T-helper 2 cell (primary cell): ENCODE measurements around the gene INAFM2.
A peak's percentile ranks its signal among the peaks of the same experiment; 100 is the strongest.

ENCODE experiments used
- DNase-seq, 5 experiments: peaks; one replicate each; pipeline versions ENCODE4 v3.0.0 to v3.0.0-alpha.2; 2012 to 2022

The INAFM2 gene

DNA sequence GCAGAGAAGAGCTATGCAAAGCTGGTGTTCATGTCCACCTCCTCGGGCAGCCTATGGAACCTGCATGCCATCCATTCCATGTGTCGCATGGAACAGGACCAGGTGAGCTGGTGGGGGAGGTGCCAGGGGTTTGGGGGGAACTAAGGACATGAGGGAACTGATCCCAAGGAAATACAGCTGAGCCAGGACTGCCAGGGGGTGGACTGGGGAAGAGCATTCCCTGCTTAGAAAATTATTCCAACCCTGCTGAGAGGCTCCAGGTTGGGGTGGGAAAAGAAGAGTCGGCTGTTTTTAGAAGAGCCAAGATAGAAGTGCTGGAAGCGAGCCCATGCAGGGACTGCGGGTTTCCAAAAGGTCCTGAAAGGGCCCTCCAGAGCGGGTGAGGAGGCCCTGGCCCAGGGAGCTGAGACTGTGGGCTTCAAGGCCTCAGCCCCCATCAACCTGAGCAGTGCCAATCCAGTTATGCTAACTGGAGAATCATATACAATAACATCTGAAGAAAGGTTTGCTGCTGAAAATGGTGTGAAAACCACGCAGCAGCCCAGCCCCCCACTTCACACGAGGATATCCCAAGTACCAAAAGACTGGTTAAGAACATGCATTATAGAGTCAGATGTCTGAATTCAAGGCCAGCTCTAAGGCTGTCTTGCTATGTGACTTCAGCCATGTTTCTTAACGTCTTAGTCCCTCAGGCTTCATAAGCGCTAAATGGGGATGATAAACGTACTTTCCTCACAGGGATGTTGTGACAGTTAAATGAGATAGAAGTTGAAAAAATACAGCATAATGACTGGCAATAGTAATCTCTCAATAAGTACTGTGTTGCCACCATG lies 42.3 kb downstream of the INAFM2 start:
- DNase-seq: peak in 1 of 5 experiments; percentile 16

- no peak for DNase-seq
Observed at GRCh38 chr15:40366457-40367370, 43.2 kb downstream of the INAFM2 start.

DNA sequence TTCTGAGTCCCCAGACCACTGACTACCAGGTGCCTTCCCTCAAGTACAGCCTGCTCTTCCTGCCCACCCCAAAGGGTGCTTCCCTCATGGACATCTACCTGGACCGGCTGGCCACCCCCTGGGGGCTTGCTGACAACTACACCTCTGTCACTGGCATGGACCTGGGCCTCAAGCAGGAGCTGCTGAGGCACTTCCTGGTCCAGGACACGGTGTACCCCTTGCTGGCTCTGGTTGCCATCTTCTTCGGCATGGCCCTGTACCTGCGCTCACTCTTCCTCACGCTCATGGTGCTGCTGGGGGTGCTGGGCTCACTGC lies 43.8 kb downstream of the INAFM2 start:
- DNase-seq: no peak

- peak; percentile 67 to 96 (median 82) for DNase-seq
Observed at GRCh38 chr15:40367686-40368611, 44.5 kb downstream of the INAFM2 start.

- no peak for DNase-seq
Observed at GRCh38 chr15:40368719-40369473, 45.4 kb downstream of the INAFM2 start.

DNA sequence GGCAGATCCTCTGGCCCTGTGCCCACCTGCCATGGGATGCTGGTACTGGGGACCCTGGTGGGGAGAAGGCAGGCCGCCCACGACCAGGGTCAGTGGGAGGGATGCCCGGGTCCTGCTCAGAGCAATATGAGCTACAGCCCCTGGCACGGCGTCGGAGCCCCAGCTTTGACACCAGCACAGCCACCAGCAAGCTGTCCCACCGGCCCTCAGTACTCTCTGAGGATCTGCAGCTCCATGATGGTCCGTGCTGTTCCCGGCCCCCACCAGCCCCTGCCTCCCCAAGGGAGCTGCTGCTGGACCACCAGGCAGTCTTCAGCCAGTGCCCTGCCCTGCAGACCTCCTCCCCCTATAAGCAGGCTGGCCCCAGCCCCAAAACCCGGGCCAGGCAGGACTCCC lies 46.0 kb downstream of the INAFM2 start:
- DNase-seq: no peak

GRCh38 chr15:40369971-40370370 lies 46.5 kb downstream of the INAFM2 start:
- DNase-seq: no peak

- no peak for DNase-seq
Observed at GRCh38 chr15:40372981-40373380, 49.5 kb downstream of the INAFM2 start.
